ENCODE data around the gene RNASE8.

GRCh38 chr14:21016413-21017190, 41.0 kb upstream of the RNASE8 start:
- no peak for TF ChIP-seq CTCF (IDR thresholded peaks at IDR 0.05; ENCODE audit: insufficient read depth, low read depth, low read length)
- no peak for TF ChIP-seq EZH2 (IDR thresholded peaks at IDR 0.05; ENCODE audit: insufficient read depth, low read length)

All from astrocyte (in vitro differentiated cells and primary cell).